HG03097 (cell line): ENCODE data around the gene SLC25A27.

ENCODE experiments used
- ATAC-seq: cut with Tn5 transposase; IDR thresholded peaks from one replicate; pipeline ENCODE4 v1.9.1; 2021; ENCODE audit not compliant: unreplicated experiment, low FRiP score

The SLC25A27 gene

GRCh38 chr6:46704562-46704961, 51.8 kb downstream of the SLC25A27 start:
- ATAC-seq = no peak

- no peak for ATAC-seq
These were observed 53.7 kb downstream of the SLC25A27 start for GRCh38 chr6:46706464-46706863.

GRCh38 chr6:46711491-46711890, 58.7 kb downstream of the SLC25A27 start:
- ATAC-seq = no peak

DNA sequence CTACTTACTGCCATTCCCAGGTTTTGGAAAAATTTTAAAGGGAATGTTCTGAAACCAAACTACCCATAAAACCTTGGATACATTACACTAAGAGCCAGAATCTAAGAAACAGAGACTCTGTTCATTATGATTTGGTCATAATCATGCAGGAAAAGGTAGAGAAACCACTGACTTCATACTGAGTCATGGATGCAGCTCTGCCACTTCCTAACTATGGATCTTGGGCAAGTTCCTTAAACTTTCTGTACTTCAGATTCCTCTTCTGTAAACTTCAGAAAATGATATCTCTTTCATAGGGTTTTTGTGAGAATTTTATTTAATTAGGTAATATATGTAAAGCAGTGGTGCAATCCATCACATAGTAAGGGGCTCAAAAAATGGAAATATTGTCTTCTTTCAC, 62.4 kb downstream of the SLC25A27 start:
- no peak for ATAC-seq

DNA sequence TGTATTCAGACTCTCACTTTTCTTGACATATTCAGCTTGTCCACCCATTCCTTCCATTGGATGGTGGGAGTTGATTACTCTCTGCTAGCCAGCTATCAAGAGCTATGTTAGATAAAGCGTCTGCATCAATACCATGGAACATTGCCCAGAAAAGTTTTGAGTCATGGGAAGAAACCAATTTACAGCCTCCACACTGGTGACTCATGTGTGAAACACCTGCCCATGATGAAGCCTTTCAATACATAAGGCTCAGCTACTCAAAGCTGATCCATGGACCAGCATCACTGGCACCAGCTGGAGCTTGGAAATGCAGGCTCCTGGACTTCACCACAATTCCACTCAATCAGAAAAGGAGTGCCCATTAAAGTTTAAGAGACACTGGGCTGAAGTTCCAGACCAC, 66.3 kb downstream of the SLC25A27 start:
- ATAC-seq = no peak

DNA sequence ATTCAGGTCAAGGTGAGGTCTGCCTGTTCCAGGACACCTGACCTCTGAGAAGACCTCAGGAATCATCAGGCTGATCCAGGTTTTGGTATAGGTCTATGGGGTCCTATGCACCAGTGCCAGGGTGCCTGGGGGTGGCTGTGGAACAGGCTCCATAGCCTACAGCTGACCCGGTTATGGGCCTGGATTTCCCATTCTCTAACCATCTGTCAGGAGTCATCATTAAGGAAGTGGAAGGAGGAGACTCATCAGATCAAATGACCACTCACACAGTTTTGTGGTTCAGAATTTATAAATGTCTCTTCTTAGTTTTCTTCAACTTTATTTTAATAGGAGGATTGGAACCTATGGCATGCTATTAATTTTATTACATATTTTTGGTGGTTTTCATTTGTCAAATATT, 67.6 kb downstream of the SLC25A27 start:
- ATAC-seq = no peak
